GM12878 (cell line): Measurements from ENCODE around the gene PRPS1. TPM values are rescaled to one million over a fixed set of nuclear protein-coding genes. Genes with fewer than 3 reads are reported as not detected.

ENCODE experiments used
- ATAC-seq: fragments of 200-7000 bp; cut with Tn5 transposase; 3 replicates; pipeline ENCODE4 v1.9.1; 2020; ENCODE audit warnings: mild to moderate bottlenecking, moderate library complexity
- BruUV-seq: library from RNA; stranded (reverse); fragments of 400-500 nt; replicated peaks from 2 replicates; lab custom pipeline; 2021; lab: Mats Ljungman, UMichigan
- CTCF ChIA-PET: fragments of 300-600 bp; sonication (Branson Sonifier 250); formaldehyde crosslinking; extraction: SDS; loops from one replicate; lab custom pipeline; 2021; ENCODE audit warnings: inconsistent platforms; lab: Yijun Ruan, JAX
- POLR2A ChIA-PET: fragments of 350-600 bp; formaldehyde crosslinking; extraction: SDS; loops from one replicate; lab custom pipeline; 2021; ENCODE audit warnings: inconsistent platforms; lab: Charles Lee
- RAD21 ChIA-PET: fragments of 300-600 bp; sonication (Branson Sonifier 250); formaldehyde crosslinking; loops from one replicate; lab custom pipeline; 2023; ENCODE audit warnings: antibody characterized with exemption; ENCODE audit not compliant: unreplicated experiment; lab: Charles Lee
- SMC1A ChIA-PET: fragments of 300-600 bp; sonication (Branson Sonifier 250); formaldehyde crosslinking; loops from one replicate; lab custom pipeline; 2023; ENCODE audit not compliant: unreplicated experiment, uncharacterized antibody; lab: Charles Lee
- DNase-seq: peaks from one replicate; pipeline ENCODE4 v3.0.0-alpha.2; 2011; ENCODE audit warnings: low read depth, low spot score
- FAIRE-seq: peaks from 3 replicates; lab custom pipeline; 2011; peaks lifted over from hg19 to GRCh38; lab: Jason Lieb, UNC
- H2AFZ ChIP-seq: 2 replicates; pipeline ENCODE4 v1.6.0; 2011; ENCODE audit warnings: low read depth, low read length, control low read depth; ENCODE audit not compliant: control insufficient read depth
- H3K27ac ChIP-seq: 2 replicates; pipeline ENCODE4 v1.5.1; 2011; ENCODE audit warnings: control low read depth; ENCODE audit not compliant: control insufficient read depth, insufficient read depth
- H3K27me3 ChIP-seq, 2 experiments: replicated peaks in 1 of 2; 2 replicates each; pipeline versions ENCODE4 v1.6.0 to v1.6.1; 2011; ENCODE audit warnings: low read length in 1 of 2; ENCODE audit not compliant: control insufficient read depth in 2 of 2, insufficient read depth in 2 of 2
- H3K36me3 ChIP-seq, 2 experiments: 2 replicates each; pipeline ENCODE4 v1.5.1; 2011; ENCODE audit warnings: low read length in 1 of 2; ENCODE audit not compliant: control insufficient read depth in 2 of 2, insufficient read depth in 2 of 2
- H3K4me1 ChIP-seq: 2 replicates; pipeline ENCODE4 v1.6.1; 2011; ENCODE audit warnings: mild to moderate bottlenecking, low read length, moderate library complexity, mixed read lengths; ENCODE audit not compliant: control insufficient read depth, insufficient read depth
- H3K4me2 ChIP-seq: 2 replicates; pipeline ENCODE4 v1.6.0; 2011; ENCODE audit warnings: control low read depth; ENCODE audit not compliant: control insufficient read depth, insufficient read depth
- H3K4me3 ChIP-seq: fragments of 200-600 bp; sonication (generic); 2 replicates; pipeline ENCODE4 v1.5.1; 2016
- H3K79me2 ChIP-seq: 2 replicates; pipeline ENCODE4 v1.6.0; 2011; ENCODE audit warnings: low read length; ENCODE audit not compliant: control insufficient read depth, insufficient read depth
- H3K9ac ChIP-seq: 2 replicates; pipeline ENCODE4 v1.8.0; 2011; ENCODE audit warnings: low read length, control low read depth, mixed read lengths; ENCODE audit not compliant: control insufficient read depth, insufficient read depth
- H3K9me3 ChIP-seq: replicated peaks from 3 replicates; pipeline ENCODE4 v1.5.1; 2011; ENCODE audit warnings: mild to moderate bottlenecking, low read length; ENCODE audit not compliant: control insufficient read depth, insufficient read depth
- H4K20me1 ChIP-seq: 2 replicates; pipeline ENCODE4 v1.6.0; 2011; ENCODE audit not compliant: control insufficient read depth, insufficient read depth
- EP300 ChIP-seq, 2 experiments: fragments of 150-350 bp in 1 of 2; IDR thresholded peaks; 2 replicates each; pipeline ENCODE4 v1.6.1; 2011 to 2012; ENCODE audit warnings: low read depth in 2 of 2, low read length in 2 of 2, borderline replicate concordance in 1 of 2, improper control_type of control experiment in 1 of 2, inconsistent platforms in 1 of 2; ENCODE audit not compliant: control insufficient read depth in 1 of 2
- ESRRA ChIP-seq: IDR thresholded peaks from 2 replicates; pipeline ENCODE4 v1.6.1; 2012; ENCODE audit warnings: mild to moderate bottlenecking, low read length, improper control_type of control experiment
- EZH2 ChIP-seq: IDR thresholded peaks from 2 replicates; pipeline ENCODE4 v1.6.1; 2012; ENCODE audit warnings: low read depth, mild to moderate bottlenecking, control low read depth, inconsistent platforms, low read length, borderline replicate concordance; ENCODE audit not compliant: control insufficient read depth
- IKZF1 ChIP-seq: fragments of 450-650 bp; conservative IDR thresholded peaks from 2 replicates; pipeline ENCODE4 v1.6.1; 2017; ENCODE audit warnings: antibody characterized with exemption, mild to moderate bottlenecking
- JUNB ChIP-seq: IDR thresholded peaks from 2 replicates; pipeline ENCODE4 v1.6.1; 2016; ENCODE audit warnings: antibody characterized with exemption, mild to moderate bottlenecking
- MEF2A ChIP-seq: IDR thresholded peaks from 2 replicates; pipeline ENCODE4 v1.6.1; 2011; ENCODE audit warnings: low read depth, mild to moderate bottlenecking, low read length, moderate library complexity; ENCODE audit not compliant: insufficient read depth
- NFYB ChIP-seq: IDR thresholded peaks from 2 replicates; pipeline ENCODE4 v1.6.1; 2011; ENCODE audit warnings: low read depth, mild to moderate bottlenecking, low read length, improper control_type of control experiment, moderate library complexity; ENCODE audit not compliant: insufficient read depth
- NR2C1 ChIP-seq: fragments of 450-650 bp; IDR thresholded peaks from 2 replicates; pipeline ENCODE4 v1.6.1; 2017; ENCODE audit warnings: antibody characterized with exemption, mild to moderate bottlenecking, moderate library complexity
- NR2F1 ChIP-seq: fragments of 450-650 bp; conservative IDR thresholded peaks from 2 replicates; pipeline ENCODE4 v1.6.1; 2017; ENCODE audit warnings: mild to moderate bottlenecking
- PAX5 ChIP-seq: IDR thresholded peaks from 2 replicates; pipeline ENCODE4 v1.6.1; 2011; ENCODE audit warnings: low read depth, low read length, borderline replicate concordance
- POU2F2 ChIP-seq: IDR thresholded peaks from 3 replicates; pipeline ENCODE4 v1.6.1; 2011; ENCODE audit warnings: low read depth, mild to moderate bottlenecking, low read length, borderline replicate concordance
- RUNX3 ChIP-seq: IDR thresholded peaks from 2 replicates; pipeline ENCODE4 v1.6.1; 2012; ENCODE audit warnings: low read length, inconsistent platforms
- SIX5 ChIP-seq: IDR thresholded peaks from 2 replicates; pipeline ENCODE4 v1.6.1; 2011; ENCODE audit warnings: mild to moderate bottlenecking, low read depth, low read length, moderate library complexity; ENCODE audit not compliant: severe bottlenecking
- SMAD1 ChIP-seq: fragments of 450-650 bp; IDR thresholded peaks from 2 replicates; pipeline ENCODE4 v1.6.1; 2018; ENCODE audit warnings: mild to moderate bottlenecking, low read depth; ENCODE audit not compliant: partially characterized antibody
- SMAD5 ChIP-seq: IDR thresholded peaks from 2 replicates; pipeline ENCODE4 v1.6.1; 2016; ENCODE audit warnings: antibody characterized with exemption, low read depth
- SRF ChIP-seq, 2 experiments: IDR thresholded peaks; 2 replicates each; pipeline ENCODE4 v1.6.1; 2011; ENCODE audit warnings: low read depth in 2 of 2, low read length in 2 of 2, mild to moderate bottlenecking in 1 of 2, moderate library complexity in 1 of 2
- TCF3 ChIP-seq: IDR thresholded peaks from 2 replicates; pipeline ENCODE4 v1.6.1; 2012; ENCODE audit warnings: low read depth, mild to moderate bottlenecking, low read length, borderline replicate concordance; ENCODE audit not compliant: insufficient read depth
- YBX1 ChIP-seq: fragments of 450-650 bp; IDR thresholded peaks from 2 replicates; pipeline ENCODE4 v1.6.1; 2016; ENCODE audit warnings: antibody characterized with exemption
- WGBS: methylation state at CpG from one replicate; pipeline ENCODE4 v1.1.6; 2016; ENCODE audit warnings: low lambda C conversion rate; ENCODE audit not compliant: insufficient replicate concordance, insufficient coverage; ENCODE audit errors: missing lambda C conversion rate; 5-methylcytosine and 5-hydroxymethylcytosine counted together
- in situ Hi-C: fragments of 300-500 bp; cut with MboI; formaldehyde crosslinking; loops from 9 replicates; pipeline ENCODE4 v1.14.3; 2018; ENCODE audit warnings: mixed read lengths
- intact Hi-C: fragments of 100-400 bp; cut with micrococcal nuclease; formaldehyde crosslinking; loops from one replicate; pipeline ENCODE4 v1.14.2; 2022; ENCODE audit not compliant: unreplicated experiment
- polyA plus RNA-seq, 11 experiments: library from polyadenylated mRNA; depleted of rRNA in 4 of 11; unstranded in 6 of 11; stranded (reverse) in 5 of 11; fragments of >200 nt; fragmentation: Nextera tagmentation in 4 of 11; fragmentation: Illumina TruSeq in 1 of 11; extraction: Ambion mirVana in 4 of 11; extraction: Trizol in 1 of 11; gene quantifications; 1 replicate in 1 of 11; 2 replicates in 10 of 11; pipeline versions ENCODE4 v1.2.1 to v1.2.3, GENCODE V29; 2011 to 2016; ENCODE audit warnings: inconsistent platforms in 2 of 11, missing spikeins in 2 of 11, low read depth in 1 of 11
- total RNA-seq, 4 experiments: library from RNA; depleted of rRNA in 3 of 4; stranded (reverse); fragments of >200 nt in 3 of 4; fragmentation: Illumina TruSeq in 1 of 4; extraction: Trizol in 1 of 4; gene quantifications; 2 replicates each; pipeline versions ENCODE4 v1.2.1 to v1.2.3, GENCODE V29; 2013 to 2021
- TF ChIP-seq, protein P1 (sequence below): IDR thresholded peaks from 2 replicates; pipeline ENCODE4 v1.6.1; 2011; ENCODE audit warnings: borderline replicate concordance, low read depth, mild to moderate bottlenecking, moderate library complexity, mixed read lengths, low read length; ENCODE audit not compliant: insufficient read depth; ENCODE audit errors: extremely low read length
- TF ChIP-seq, protein P2 (sequence below): IDR thresholded peaks from 2 replicates; pipeline ENCODE4 v1.6.1; 2012; ENCODE audit warnings: low read depth, low read length, improper control_type of control experiment
- TF ChIP-seq, protein P3 (sequence below): fragments of 450-650 bp; IDR thresholded peaks from 2 replicates; pipeline ENCODE4 v1.6.1; 2017; ENCODE audit warnings: borderline replicate concordance
- TF ChIP-seq, protein P4 (sequence below): IDR thresholded peaks from 2 replicates; pipeline ENCODE4 v1.6.1; 2011; ENCODE audit warnings: low read depth, mild to moderate bottlenecking, low read length, moderate library complexity, borderline replicate concordance; ENCODE audit errors: extremely low read depth

Gene PRPS1
- total and polyA plus RNA-seq, 10 of the 15 experiments (the other 5 are each of a cell fraction or from before 2014, with no cell fraction given): 26.5 to 86.5 (median 61.1) TPM

DNA sequence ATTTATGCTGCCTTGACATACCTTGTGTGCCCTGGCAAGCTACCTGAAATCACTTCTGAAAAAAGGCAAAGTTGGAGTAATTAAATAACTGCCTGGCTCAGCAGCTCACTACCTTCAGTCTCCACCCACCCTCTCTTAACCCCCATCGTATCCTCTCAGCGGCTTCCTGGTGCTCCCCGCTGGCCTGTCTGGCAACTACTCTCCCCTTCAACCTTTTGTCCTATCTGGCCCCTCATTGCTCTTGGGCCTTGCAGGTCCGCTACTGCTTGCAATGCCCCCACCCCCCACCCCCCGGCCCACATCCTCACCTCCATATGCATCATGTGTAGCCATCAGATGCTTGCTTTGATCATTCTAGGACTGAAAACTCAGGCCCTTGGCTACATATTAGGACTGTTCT lies 34.5 kb downstream of the PRPS1 start (continued):
- TF ChIP-seq, protein P1, sequence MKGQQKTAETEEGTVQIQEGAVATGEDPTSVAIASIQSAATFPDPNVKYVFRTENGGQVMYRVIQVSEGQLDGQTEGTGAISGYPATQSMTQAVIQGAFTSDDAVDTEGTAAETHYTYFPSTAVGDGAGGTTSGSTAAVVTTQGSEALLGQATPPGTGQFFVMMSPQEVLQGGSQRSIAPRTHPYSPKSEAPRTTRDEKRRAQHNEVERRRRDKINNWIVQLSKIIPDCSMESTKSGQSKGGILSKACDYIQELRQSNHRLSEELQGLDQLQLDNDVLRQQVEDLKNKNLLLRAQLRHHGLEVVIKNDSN: no peak
- no peak for TF ChIP-seq EP300 (IDR thresholded peaks at IDR 0.05; ENCODE audit: borderline replicate concordance in 1 of 2, control insufficient read depth in 1 of 2, low read depth in 2 of 2, low read length in 2 of 2)
- TF ChIP-seq ESRRA: no peak
- TF ChIP-seq, protein P2, sequence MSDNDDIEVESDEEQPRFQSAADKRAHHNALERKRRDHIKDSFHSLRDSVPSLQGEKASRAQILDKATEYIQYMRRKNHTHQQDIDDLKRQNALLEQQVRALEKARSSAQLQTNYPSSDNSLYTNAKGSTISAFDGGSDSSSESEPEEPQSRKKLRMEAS: no peak
- no peak for TF ChIP-seq NR2F1

DNA sequence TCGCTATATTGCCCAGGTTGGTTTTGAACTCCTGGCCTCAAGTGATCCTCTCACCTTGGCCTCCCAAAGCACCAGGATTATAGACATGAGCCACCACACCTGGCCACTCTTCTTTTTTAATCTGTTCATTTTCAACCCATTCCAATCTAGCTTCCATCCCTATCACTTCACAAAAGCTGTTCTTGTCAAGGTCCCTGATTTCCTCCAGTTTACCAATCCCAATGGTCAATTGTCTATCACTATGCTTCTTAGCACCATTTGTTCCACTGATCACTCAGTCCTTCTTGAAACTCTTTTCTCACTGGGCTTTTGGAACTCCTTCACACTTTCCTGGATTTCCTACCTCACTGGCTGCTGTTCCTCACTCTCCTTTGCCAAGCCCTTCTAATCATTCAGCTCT lies 38.6 kb downstream of the PRPS1 start:
- Histone ChIP-seq H2AFZ (no peak overlapping the region), H3K27ac (no peak overlapping the region), H3K4me2 (no peak overlapping the region), H4K20me1 (no peaks in the 10 kb centered on the region), H3K36me3 (no peaks in the 10 kb centered on the region; a peak in 1 of 4 replicates), H3K27me3 (no peaks in the 10 kb centered on the region), H3K9ac (no peak overlapping the region), H3K4me3 (no peak overlapping the region), H3K79me2 (no peaks in the 10 kb centered on the region), H3K9me3 (no peaks in the 10 kb centered on the region), H3K4me1 (no peaks in the 10 kb centered on the region)
- intact Hi-C loops: no loop called here
- ChIA-PET SMC1A (interaction anchor here (15.8 kb wide), 1 partner anchor 111 kb away, joined by 149 read pairs; the partner anchor contains the start of genes NCBP2L and TSC22D3), CTCF (interaction anchor here (15.9 kb wide), 1 partner anchor 111 kb away, joined by 289 read pairs; the partner anchor contains the start of genes NCBP2L and TSC22D3), RAD21 (no interaction called here), POLR2A (no interaction called here)
- no TSS peak for BruUV-seq
- ATAC-seq: no peak
- FAIRE-seq: no peak
- in situ Hi-C loops: loop anchor here (10.0 kb wide), 1 partner anchor 228 kb away; no protein-coding TSS in a partner anchor
- DNase-seq: no peak
- 40% methylated on average over 1 of the region's 1 CpG for WGBS
- TF ChIP-seq, protein P3, sequence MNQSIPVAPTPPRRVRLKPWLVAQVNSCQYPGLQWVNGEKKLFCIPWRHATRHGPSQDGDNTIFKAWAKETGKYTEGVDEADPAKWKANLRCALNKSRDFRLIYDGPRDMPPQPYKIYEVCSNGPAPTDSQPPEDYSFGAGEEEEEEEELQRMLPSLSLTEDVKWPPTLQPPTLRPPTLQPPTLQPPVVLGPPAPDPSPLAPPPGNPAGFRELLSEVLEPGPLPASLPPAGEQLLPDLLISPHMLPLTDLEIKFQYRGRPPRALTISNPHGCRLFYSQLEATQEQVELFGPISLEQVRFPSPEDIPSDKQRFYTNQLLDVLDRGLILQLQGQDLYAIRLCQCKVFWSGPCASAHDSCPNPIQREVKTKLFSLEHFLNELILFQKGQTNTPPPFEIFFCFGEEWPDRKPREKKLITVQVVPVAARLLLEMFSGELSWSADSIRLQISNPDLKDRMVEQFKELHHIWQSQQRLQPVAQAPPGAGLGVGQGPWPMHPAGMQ: no peak
- TF ChIP-seq EZH2 (no peak), IKZF1 (no peak), YBX1 (no peak), MEF2A (no peak), POU2F2 (no peak), JUNB (no peak), SIX5 (no peak), NFYB (no peak), SRF (IDR thresholded peaks at IDR 0.05; ENCODE audit: low read depth in 2 of 2, low read length in 2 of 2) (no peak), PAX5 (no peak), TCF3 (no peak), SMAD5 (no peak), NR2C1 (no peak), SMAD1 (no peak), RUNX3 (no peak)
- TF ChIP-seq, protein P4, sequence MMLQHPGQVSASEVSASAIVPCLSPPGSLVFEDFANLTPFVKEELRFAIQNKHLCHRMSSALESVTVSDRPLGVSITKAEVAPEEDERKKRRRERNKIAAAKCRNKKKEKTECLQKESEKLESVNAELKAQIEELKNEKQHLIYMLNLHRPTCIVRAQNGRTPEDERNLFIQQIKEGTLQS: no peak
